ENCODE measurements around the gene KRT38. TPM values are rescaled to one million over a fixed set of nuclear protein-coding genes. Genes with fewer than 3 reads are reported as not detected.

The KRT38 gene
- total and polyA plus RNA-seq, 4 donors = not detected

DNA sequence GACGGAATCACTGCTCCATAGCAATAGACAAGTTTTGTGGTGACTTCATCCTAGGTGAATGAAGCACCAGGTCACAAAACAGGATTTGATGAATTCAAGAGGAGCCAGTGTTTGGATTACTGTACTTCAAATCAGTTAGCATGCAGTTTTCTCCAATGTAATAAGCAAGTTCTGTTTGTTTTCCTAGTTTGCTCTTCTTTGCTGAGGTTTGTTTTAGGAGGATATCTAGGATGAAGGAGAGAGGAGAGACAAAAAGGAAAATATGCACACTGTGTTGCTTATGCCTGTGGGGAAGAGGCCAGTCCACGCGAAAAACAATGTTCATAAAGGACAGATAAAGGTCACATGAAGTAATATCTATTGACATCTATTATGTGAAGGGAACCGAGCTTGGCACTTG is 25.4 kb downstream of the KRT38 start:
- no peaks in the 10 kb centered on the region for H3K36me3 ChIP-seq (ENCODE audit: control insufficient read depth in 4 of 4, insufficient read depth in 3 of 4, low read depth in 1 of 4, low read length in 3 of 4)
- DNase-seq (ENCODE audit: low spot score) = no peak
- no peak overlapping the region for H3K9ac ChIP-seq (ENCODE audit: low read depth in 1 of 2, low read length in 2 of 2)
- no peaks in the 10 kb centered on the region for H3K27me3 ChIP-seq (ENCODE audit: control insufficient read depth in 4 of 4, insufficient read depth in 4 of 4, low read length in 3 of 4)
- no peak overlapping the region for H3K27ac ChIP-seq (ENCODE audit: low read depth in 1 of 2, low read length in 2 of 2)
- no peaks in the 10 kb centered on the region for H3K9me3 ChIP-seq (ENCODE audit: control insufficient read depth in 4 of 4, low read length in 3 of 4)
- no peak overlapping the region for H3K4me3 ChIP-seq (ENCODE audit: low read depth in 1 of 3, low read length in 3 of 3)
- WGBS = 63% methylated on average over 4 of the region's 4 CpGs
- peaks cover 0 to 17% (median 10%) of the 10 kb centered on the region in 4 donors for H3K4me1 ChIP-seq (ENCODE audit: control insufficient read depth in 4 of 4, insufficient read depth in 4 of 4, low read length in 3 of 4)
- no peak for TF ChIP-seq HNF4G (IDR thresholded peaks at IDR 0.05)

GRCh38 chr17:41413982-41414381 is 26.8 kb downstream of the KRT38 start:
- 93% methylated on average over 2 of the region's 2 CpGs for WGBS
- TF ChIP-seq RAD21 (IDR thresholded peaks at IDR 0.05) = no peak
- TF ChIP-seq SP1 (IDR thresholded peaks at IDR 0.05) = no peak
- TF ChIP-seq, protein P1, sequence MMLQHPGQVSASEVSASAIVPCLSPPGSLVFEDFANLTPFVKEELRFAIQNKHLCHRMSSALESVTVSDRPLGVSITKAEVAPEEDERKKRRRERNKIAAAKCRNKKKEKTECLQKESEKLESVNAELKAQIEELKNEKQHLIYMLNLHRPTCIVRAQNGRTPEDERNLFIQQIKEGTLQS (IDR thresholded peaks at IDR 0.05) = no peak
- TF ChIP-seq ZBTB33 (IDR thresholded peaks at IDR 0.05) = no peak
- TF ChIP-seq FOXA2 (IDR thresholded peaks at IDR 0.05) = no peak
- no peak for TF ChIP-seq JUND (IDR thresholded peaks at IDR 0.05)
- no peak for TF ChIP-seq EGR1 (IDR thresholded peaks at IDR 0.05; ENCODE audit: low read depth in 2 of 2)
- TF ChIP-seq FOXA1 (IDR thresholded peaks at IDR 0.05) = no peak
- TF ChIP-seq RXRA (IDR thresholded peaks at IDR 0.05) = no peak
- TF ChIP-seq REST (IDR thresholded peaks at IDR 0.05) = no peak
- TF ChIP-seq NR2F2 (IDR thresholded peaks at IDR 0.05) = no peak
- no peak for TF ChIP-seq GABPA (IDR thresholded peaks at IDR 0.05 in 1 of 2, conservative IDR thresholded peaks at IDR 0.05 in 1 of 2)
- no peak for TF ChIP-seq HNF4A (conservative IDR thresholded peaks at IDR 0.05)
- no peak for TF ChIP-seq HNF4G (IDR thresholded peaks at IDR 0.05)
- DNase-seq (ENCODE audit: low spot score) = no peak
- Histone ChIP-seq H3K36me3 (ENCODE audit: control insufficient read depth in 4 of 4, insufficient read depth in 3 of 4, low read depth in 1 of 4, low read length in 3 of 4) (no peaks in the 10 kb centered on the region), H3K9ac (ENCODE audit: low read depth in 1 of 2, low read length in 2 of 2) (no peak overlapping the region), H3K27ac (ENCODE audit: low read depth in 1 of 2, low read length in 2 of 2) (no peak overlapping the region), H3K9me3 (ENCODE audit: control insufficient read depth in 4 of 4, low read length in 3 of 4) (no peaks in the 10 kb centered on the region), H3K4me1 (ENCODE audit: control insufficient read depth in 4 of 4, insufficient read depth in 4 of 4, low read length in 3 of 4) (peaks cover 0 to 17% (median 10%) of the 10 kb centered on the region in 4 donors), H3K4me3 (ENCODE audit: low read depth in 1 of 3, low read length in 3 of 3) (no peak overlapping the region), H3K27me3 (ENCODE audit: control insufficient read depth in 4 of 4, insufficient read depth in 4 of 4, low read length in 3 of 4) (no peaks in the 10 kb centered on the region)
